ENCODE data around the gene TRIP13.

Gene TRIP13

GRCh38 chr5:949815-950560 is 57.3 kb downstream of the TRIP13 start:
- DNase-seq (ENCODE audit: extremely low read depth in 1 of 2, low read depth in 1 of 2), result no peak

GRCh38 chr5:951940-952596 is 59.4 kb downstream of the TRIP13 start:
- DNase-seq (ENCODE audit: extremely low read depth in 1 of 2, low read depth in 1 of 2), result no peak

GRCh38 chr5:952597-953271 is 60.0 kb downstream of the TRIP13 start:
- no peak for DNase-seq (ENCODE audit: extremely low read depth in 1 of 2, low read depth in 1 of 2)

GRCh38 chr5:953535-954449 is 61.1 kb downstream of the TRIP13 start:
- no peak for DNase-seq (ENCODE audit: extremely low read depth in 1 of 2, low read depth in 1 of 2)

- DNase-seq (ENCODE audit: extremely low read depth in 1 of 2, low read depth in 1 of 2), result no peak
Measured at GRCh38 chr5:955886-956761, 63.4 kb downstream of the TRIP13 start.

GRCh38 chr5:956941-957747 is 64.5 kb downstream of the TRIP13 start:
- no peak for DNase-seq (ENCODE audit: extremely low read depth in 1 of 2, low read depth in 1 of 2)

GRCh38 chr5:957748-958485 is 65.2 kb downstream of the TRIP13 start:
- no peak for DNase-seq (ENCODE audit: extremely low read depth in 1 of 2, low read depth in 1 of 2)

GRCh38 chr5:958701-959571 is 66.3 kb downstream of the TRIP13 start:
- no peak for DNase-seq (ENCODE audit: extremely low read depth in 1 of 2, low read depth in 1 of 2)

- no peak for DNase-seq (ENCODE audit: extremely low read depth in 1 of 2, low read depth in 1 of 2)
Measured at GRCh38 chr5:959581-960531, 67.2 kb downstream of the TRIP13 start.

- no peak for DNase-seq (ENCODE audit: extremely low read depth in 1 of 2, low read depth in 1 of 2)
Measured at GRCh38 chr5:960551-960950, 67.9 kb downstream of the TRIP13 start.

GRCh38 chr5:961002-961710 is 68.5 kb downstream of the TRIP13 start:
- no peak for DNase-seq (ENCODE audit: extremely low read depth in 1 of 2, low read depth in 1 of 2)

GRCh38 chr5:961711-962240 is 69.1 kb downstream of the TRIP13 start:
- no peak for DNase-seq (ENCODE audit: extremely low read depth in 1 of 2, low read depth in 1 of 2)

GRCh38 chr5:962386-962785 is 69.7 kb downstream of the TRIP13 start:
- DNase-seq (ENCODE audit: extremely low read depth in 1 of 2, low read depth in 1 of 2), result no peak

- no peak for DNase-seq (ENCODE audit: extremely low read depth in 1 of 2, low read depth in 1 of 2)
Measured at GRCh38 chr5:962801-963200, 70.1 kb downstream of the TRIP13 start.

- no peak for DNase-seq (ENCODE audit: extremely low read depth in 1 of 2, low read depth in 1 of 2)
Measured at GRCh38 chr5:963310-963672, 70.6 kb downstream of the TRIP13 start.
